Adrenal gland (tissue), 12 donors: Measurements from ENCODE around the gene ACOT7. TPM values are rescaled to one million over a fixed set of nuclear protein-coding genes. Genes with fewer than 3 reads are reported as not detected.
"Not testable (repeated sequence)": the region's sequence is repeated elsewhere in the genome, so short reads cannot be mapped to it uniquely, and the experiment has no call there.

ENCODE experiments used
- DNase-seq, 7 donors: peaks; one replicate each; pipeline ENCODE4 v3.0.0-alpha.2; 2019 to 2020
- H3K27ac ChIP-seq, 5 donors: fragments of 200-600 bp; sonication (generic) in 4 of 5; 1 replicate in 3 of 5; 2 replicates in 2 of 5; pipeline versions ENCODE4 v1.5.1 to v1.8.0; 2016 to 2020; ENCODE audit warnings: mild to moderate bottlenecking in 1 of 5
- H3K27me3 ChIP-seq: fragments of 200-600 bp; 2 replicates; pipeline ENCODE4 v1.8.0; 2021
- H3K36me3 ChIP-seq, 2 donors: fragments of 200-600 bp; replicated peaks in 1 of 2; 1 replicate in 1 of 2; 2 replicates in 1 of 2; pipeline versions ENCODE4 v1.5.1 to v1.8.0; 2018 to 2022
- H3K4me1 ChIP-seq, 2 donors: fragments of 200-600 bp; replicated peaks in 1 of 2; 1 replicate in 1 of 2; 2 replicates in 1 of 2; pipeline versions ENCODE4 v1.5.1 to v1.8.0; 2018 to 2021
- H3K4me3 ChIP-seq, 4 donors: fragments of 200-600 bp; sonication (generic) in 3 of 4; one replicate each; pipeline ENCODE4 v1.5.1; 2016 to 2018
- H3K9me3 ChIP-seq, 3 donors: fragments of 200-600 bp; sonication (generic) in 1 of 3; replicated peaks in 1 of 3; 1 replicate in 2 of 3; 2 replicates in 1 of 3; pipeline versions ENCODE4 v1.5.1 to v1.8.0; 2016 to 2021
- CTCF ChIP-seq, 6 experiments: fragments of 450-650 bp in 4 of 6; fragments of 200-600 bp in 2 of 6; sonication (generic) in 1 of 6; IDR thresholded peaks; 1 replicate in 5 of 6; 2 replicates in 1 of 6; pipeline versions ENCODE4 v1.5.1 to v1.8.0; 2016 to 2021; ENCODE audit warnings: antibody characterized with exemption in 6 of 6, mild to moderate bottlenecking in 2 of 6, moderate library complexity in 1 of 6
- POLR2A ChIP-seq, 2 donors: fragments of 450-650 bp; IDR thresholded peaks; one replicate each; pipeline ENCODE4 v1.6.1; 2017; ENCODE audit warnings: antibody characterized with exemption in 2 of 2, mild to moderate bottlenecking in 2 of 2, moderate library complexity in 1 of 2
- WGBS, 4 donors: extraction: QIAGEN DNeasy Blood & Tissue Kit in 2 of 4; methylation state at CpG; one replicate each; pipeline versions ENCODE4 v1.1.5 to v1.1.7; 2013 to 2017; 5-methylcytosine and 5-hydroxymethylcytosine counted together
- intact Hi-C, 2 donors: fragments of 100-400 bp; cut with DNase I; formaldehyde crosslinking; loops; one replicate each; pipeline versions ENCODE4 v1.14.1 to v1.15.0; 2022 to 2023
- polyA plus RNA-seq, 3 donors: library from polyadenylated mRNA; stranded (reverse); fragments of 200-250 nt in 2 of 3; fragments of 350-450 nt in 1 of 3; fragmentation: Illumina TruSeq in 1 of 3; extraction: RNeasy Lipid Tissue Mini Kit (QIAGEN cat#74804) in 1 of 3; gene quantifications; one replicate each; pipeline ENCODE4 v1.2.3, GENCODE V29; 2013 to 2014
- total RNA-seq, 9 donors: library from RNA; depleted of rRNA in 4 of 9; stranded (reverse); fragments of >200 nt in 4 of 9; fragments of 120-200 nt in 1 of 9; fragmentation: NEBNext Ultra II Directional in 1 of 9; extraction: Animal tissue kit (Norgen Biotek cat#: 25700) in 1 of 9; gene quantifications; one replicate each; pipeline versions ENCODE4 v1.1.0 to v1.2.4, GENCODE V29; 2013 to 2023
- donor health status: healthy with polysubstance abuse.
- donor health status: Bipolar disorder and iron deficiency.
- donor health status: DM: yes; HTN: yes; CAD: no.
- donor health status: DM: no; HTN: no; CAD: no.
- donor health status: DM: no; HTN: no; CAD: no.
- donor health status: DM: yes; HTN: yes; CAD: no.

ACOT7 gene
- total and polyA plus RNA-seq, 12 donors, result 8.4 to 29.4 (median 14.5) TPM

- no peaks in the 10 kb centered on the region for H3K9me3 ChIP-seq
- H3K36me3 ChIP-seq, result no peaks in the 10 kb centered on the region
- no peaks in the 10 kb centered on the region for H3K27me3 ChIP-seq
- WGBS, 4 donors, result 73 to 86% (median 80%) methylated on average over 13 to 15 of the region's 15 CpGs
- H3K4me1 ChIP-seq, result no peaks in the 10 kb centered on the region
- no peak for DNase-seq
- H3K4me3 ChIP-seq, result no peak overlapping the region
- no peak overlapping the region for H3K27ac ChIP-seq
- TF ChIP-seq CTCF (IDR thresholded peaks at IDR 0.05) (no peak), POLR2A (IDR thresholded peaks at IDR 0.05) (no peak)
- intact Hi-C loops, result no loop called here
Measured at GRCh38 chr1:6435129-6435528, 41.6 kb upstream of the ACOT7 start.

- H3K27me3 ChIP-seq, result no peaks in the 10 kb centered on the region
- WGBS, 4 donors, result 75 to 88% (median 77%) methylated on average over 5 of the region's 5 CpGs
- intact Hi-C loops, result no loop called here
- no peak for DNase-seq
- TF ChIP-seq CTCF (IDR thresholded peaks at IDR 0.05) (no peak), POLR2A (IDR thresholded peaks at IDR 0.05) (no peak)
- H3K27ac ChIP-seq, result no peak overlapping the region
- no peaks in the 10 kb centered on the region for H3K36me3 ChIP-seq
- H3K4me3 ChIP-seq, result no peak overlapping the region
- no peaks in the 10 kb centered on the region for H3K9me3 ChIP-seq
- H3K4me1 ChIP-seq, result no peaks in the 10 kb centered on the region
Measured at GRCh38 chr1:6434186-6434585, 40.6 kb upstream of the ACOT7 start.

- H3K27ac ChIP-seq, intact Hi-C loops, H3K9me3 ChIP-seq, H3K4me3 ChIP-seq, H3K4me1 ChIP-seq, H3K36me3 ChIP-seq, H3K27me3 ChIP-seq, DNase-seq: not testable (repeated sequence)
- WGBS, 4 donors, result 65 to 73% (median 71%) methylated on average over 9 to 13 of the region's 13 CpGs
Measured at GRCh38 chr1:6431645-6432579, 38.3 kb upstream of the ACOT7 start.

- H3K27me3 ChIP-seq, result peaks cover 12% of the 10 kb centered on the region
- DNase-seq, intact Hi-C loops, H3K9me3 ChIP-seq, H3K36me3 ChIP-seq, H3K4me3 ChIP-seq, H3K27ac ChIP-seq: not testable (repeated sequence)
- WGBS, 4 donors, result 48 to 62% (median 49%) methylated on average over 4 to 19 of the region's 19 CpGs
- peaks cover 9 to 13% of the 10 kb centered on the region in 2 donors for H3K4me1 ChIP-seq
Measured at GRCh38 chr1:6429660-6430411, 36.3 kb upstream of the ACOT7 start.

GRCh38 chr1:6428453-6428852 is 34.9 kb upstream of the ACOT7 start:
- H3K9me3 ChIP-seq, H3K27ac ChIP-seq, DNase-seq, H3K36me3 ChIP-seq, H3K4me3 ChIP-seq, intact Hi-C loops: not testable (repeated sequence)
- WGBS, 4 donors, result 60 to 90% (median 71%) methylated on average over 1 to 6 of the region's 6 CpGs
- peaks cover 15 to 22% of the 10 kb centered on the region in 2 donors for H3K4me1 ChIP-seq
- peaks cover 22% of the 10 kb centered on the region for H3K27me3 ChIP-seq
